ENCODE measurements around the gene THSD7B. TPM values are rescaled to one million over a fixed set of nuclear protein-coding genes. Genes with fewer than 3 reads are reported as not detected.
"Not testable (repeated sequence)": the region's sequence is repeated elsewhere in the genome, so short reads cannot be mapped to it uniquely, and the experiment has no call there.

The THSD7B gene
- total and polyA plus RNA-seq, 3 experiments from 2014 or later: not detected

GRCh38 chr2:137675584-137676327, 910.4 kb downstream of the THSD7B start:
- H3K36me3 Mint-ChIP-seq: no peaks in the 10 kb centered on the region
- no peak overlapping the region for H3K27ac ChIP-seq (ENCODE audit: low read depth, low read length)
- H3K9me3 Mint-ChIP-seq: peaks cover 0 to 3% (median 0%) of the 10 kb centered on the region in 5 donors
- DNase-seq: no peak
- ChIA-PET CTCF (no interaction called here), POLR2A (no interaction called here)
- no peaks in the 10 kb centered on the region for H3K4me1 Mint-ChIP-seq
- H3K27me3 ChIP-seq (ENCODE audit: insufficient read depth, low read length, poor library complexity, severe bottlenecking): no peaks in the 10 kb centered on the region
- H3K4me1 ChIP-seq (ENCODE audit: insufficient read depth, low read length): no peaks in the 10 kb centered on the region
- no peaks in the 10 kb centered on the region for H3K36me3 ChIP-seq (ENCODE audit: insufficient read depth, low read length)
- H3K9me3 ChIP-seq (ENCODE audit: low read length): no peaks in the 10 kb centered on the region
- no peak overlapping the region for H3K4me3 ChIP-seq (ENCODE audit: low read length)
- H3K4me3 Mint-ChIP-seq: no peak overlapping the region
- no peak overlapping the region for H3K27ac Mint-ChIP-seq
- H3K27me3 Mint-ChIP-seq: peaks cover 0 to 2% of the 10 kb centered on the region in 2 donors

- H3K4me3 Mint-ChIP-seq: no peak overlapping the region
- H3K4me3 ChIP-seq (ENCODE audit: low read length): no peak overlapping the region
- H3K4me1 Mint-ChIP-seq: no peaks in the 10 kb centered on the region
- ChIA-PET POLR2A (no interaction called here), CTCF (no interaction called here)
- H3K27me3 Mint-ChIP-seq: peaks cover 0 to 2% of the 10 kb centered on the region in 2 donors
- no peaks in the 10 kb centered on the region for H3K36me3 ChIP-seq (ENCODE audit: insufficient read depth, low read length)
- no peak for DNase-seq
- H3K4me1 ChIP-seq (ENCODE audit: insufficient read depth, low read length): no peaks in the 10 kb centered on the region
- H3K27ac Mint-ChIP-seq: no peak overlapping the region
- H3K36me3 Mint-ChIP-seq: no peaks in the 10 kb centered on the region
- H3K27ac ChIP-seq (ENCODE audit: low read depth, low read length): no peak overlapping the region
- no peaks in the 10 kb centered on the region for H3K27me3 ChIP-seq (ENCODE audit: insufficient read depth, low read length, poor library complexity, severe bottlenecking)
- H3K9me3 ChIP-seq (ENCODE audit: low read length): no peaks in the 10 kb centered on the region
- H3K9me3 Mint-ChIP-seq: peaks cover 0 to 3% (median 0%) of the 10 kb centered on the region in 5 donors
These were observed 911.0 kb downstream of the THSD7B start for GRCh38 chr2:137676346-137676745.

GRCh38 chr2:137677466-137677865, 912.1 kb downstream of the THSD7B start:
- H3K36me3 ChIP-seq (ENCODE audit: insufficient read depth, low read length): no peaks in the 10 kb centered on the region
- H3K4me3 ChIP-seq (ENCODE audit: low read length): no peak overlapping the region
- peaks cover 0 to 3% (median 0%) of the 10 kb centered on the region in 5 donors for H3K9me3 Mint-ChIP-seq
- no peaks in the 10 kb centered on the region for H3K4me1 ChIP-seq (ENCODE audit: insufficient read depth, low read length)
- peaks cover 0 to 2% of the 10 kb centered on the region in 2 donors for H3K27me3 Mint-ChIP-seq
- H3K27ac Mint-ChIP-seq: no peak overlapping the region
- DNase-seq: no peak
- no peaks in the 10 kb centered on the region for H3K36me3 Mint-ChIP-seq
- CTCF ChIA-PET: no interaction called here
- no peaks in the 10 kb centered on the region for H3K9me3 ChIP-seq (ENCODE audit: low read length)
- H3K4me1 Mint-ChIP-seq: no peaks in the 10 kb centered on the region
- H3K27me3 ChIP-seq (ENCODE audit: insufficient read depth, low read length, poor library complexity, severe bottlenecking): no peaks in the 10 kb centered on the region
- H3K27ac ChIP-seq (ENCODE audit: low read depth, low read length): no peak overlapping the region
- no peak overlapping the region for H3K4me3 Mint-ChIP-seq
- POLR2A ChIA-PET: no interaction called here

- H3K4me3 ChIP-seq (ENCODE audit: low read length): no peak overlapping the region
- no peak for DNase-seq
- H3K4me1 ChIP-seq (ENCODE audit: insufficient read depth, low read length): no peaks in the 10 kb centered on the region
- H3K36me3 ChIP-seq (ENCODE audit: insufficient read depth, low read length): no peaks in the 10 kb centered on the region
- POLR2A ChIA-PET: no interaction called here
- Mint-ChIP-seq H3K36me3 (no peaks in the 10 kb centered on the region), H3K4me1 (no peaks in the 10 kb centered on the region), H3K4me3 (no peak overlapping the region), H3K27ac (no peak overlapping the region), H3K27me3 (no peaks in the 10 kb centered on the region), H3K9me3 (peaks cover 0 to 4% (median 0%) of the 10 kb centered on the region in 5 donors)
- H3K27ac ChIP-seq (ENCODE audit: low read depth, low read length): no peak overlapping the region
- H3K27me3 ChIP-seq (ENCODE audit: insufficient read depth, low read length, poor library complexity, severe bottlenecking): no peaks in the 10 kb centered on the region
- no peaks in the 10 kb centered on the region for H3K9me3 ChIP-seq (ENCODE audit: low read length)
- CTCF ChIA-PET: no interaction called here
These were observed 924.2 kb downstream of the THSD7B start for GRCh38 chr2:137689549-137689948.

GRCh38 chr2:137693534-137693933, 928.2 kb downstream of the THSD7B start:
- Mint-ChIP-seq H3K27me3 (no peaks in the 10 kb centered on the region), H3K4me1 (no peaks in the 10 kb centered on the region), H3K4me3 (no peak overlapping the region), H3K9me3 (peaks cover 0 to 3% (median 0%) of the 10 kb centered on the region in 5 donors), H3K36me3 (no peaks in the 10 kb centered on the region), H3K27ac (no peak overlapping the region)
- CTCF ChIA-PET: no interaction called here
- no peak overlapping the region for H3K4me3 ChIP-seq (ENCODE audit: low read length)
- H3K36me3 ChIP-seq (ENCODE audit: insufficient read depth, low read length): no peaks in the 10 kb centered on the region
- H3K27ac ChIP-seq (ENCODE audit: low read depth, low read length): no peak overlapping the region
- H3K9me3 ChIP-seq (ENCODE audit: low read length): no peaks in the 10 kb centered on the region
- no peaks in the 10 kb centered on the region for H3K27me3 ChIP-seq (ENCODE audit: insufficient read depth, low read length, poor library complexity, severe bottlenecking)
- POLR2A ChIA-PET: no interaction called here
- H3K4me1 ChIP-seq (ENCODE audit: insufficient read depth, low read length): no peaks in the 10 kb centered on the region
- no peak for DNase-seq

- H3K27me3 Mint-ChIP-seq: no peaks in the 10 kb centered on the region
- no peaks in the 10 kb centered on the region for H3K4me1 Mint-ChIP-seq
- H3K9me3 Mint-ChIP-seq: peaks cover 0 to 3% (median 0%) of the 10 kb centered on the region in 5 donors
- H3K36me3 Mint-ChIP-seq: no peaks in the 10 kb centered on the region
- ChIA-PET POLR2A (no interaction called here), CTCF (no interaction called here)
- H3K27ac ChIP-seq (ENCODE audit: low read depth, low read length): no peak overlapping the region
- H3K4me3 ChIP-seq (ENCODE audit: low read length): no peak overlapping the region
- no peaks in the 10 kb centered on the region for H3K27me3 ChIP-seq (ENCODE audit: insufficient read depth, low read length, poor library complexity, severe bottlenecking)
- no peak overlapping the region for H3K27ac Mint-ChIP-seq
- no peaks in the 10 kb centered on the region for H3K4me1 ChIP-seq (ENCODE audit: insufficient read depth, low read length)
- no peak for DNase-seq
- no peaks in the 10 kb centered on the region for H3K9me3 ChIP-seq (ENCODE audit: low read length)
- H3K36me3 ChIP-seq (ENCODE audit: insufficient read depth, low read length): no peaks in the 10 kb centered on the region
- H3K4me3 Mint-ChIP-seq: no peak overlapping the region
These were observed 931.6 kb downstream of the THSD7B start for GRCh38 chr2:137696916-137697315.

GRCh38 chr2:137700250-137700649, 934.9 kb downstream of the THSD7B start:
- POLR2A ChIA-PET; CTCF ChIA-PET; H3K4me1 ChIP-seq (ENCODE audit: insufficient read depth, low read length); DNase-seq; H3K27me3 ChIP-seq (ENCODE audit: insufficient read depth, low read length, poor library complexity, severe bottlenecking); H3K4me3 ChIP-seq (ENCODE audit: low read length); H3K9me3 ChIP-seq (ENCODE audit: low read length); H3K9me3 Mint-ChIP-seq; H3K36me3 ChIP-seq (ENCODE audit: insufficient read depth, low read length); H3K36me3 Mint-ChIP-seq; H3K4me3 Mint-ChIP-seq; H3K27ac Mint-ChIP-seq; H3K27me3 Mint-ChIP-seq; H3K27ac ChIP-seq (ENCODE audit: low read depth, low read length); H3K4me1 Mint-ChIP-seq: not testable (repeated sequence)

- H3K9me3 Mint-ChIP-seq: peaks cover 0 to 3% (median 0%) of the 10 kb centered on the region in 5 donors
These were observed 935.3 kb downstream of the THSD7B start for GRCh38 chr2:137700681-137701080.

More at GRCh38 chr2:137700681-137701080, 935.3 kb downstream of the THSD7B start:
- Mint-ChIP-seq H3K36me3 (no peaks in the 10 kb centered on the region), H3K4me1 (no peaks in the 10 kb centered on the region), H3K27me3 (no peaks in the 10 kb centered on the region), H3K4me3 (no peak overlapping the region), H3K27ac (no peak overlapping the region)
- H3K27me3 ChIP-seq (ENCODE audit: insufficient read depth, low read length, poor library complexity, severe bottlenecking): no peaks in the 10 kb centered on the region
- H3K4me3 ChIP-seq (ENCODE audit: low read length): no peak overlapping the region
- no peaks in the 10 kb centered on the region for H3K4me1 ChIP-seq (ENCODE audit: insufficient read depth, low read length)
- ChIA-PET CTCF (no interaction called here), POLR2A (no interaction called here)
- no peak for DNase-seq
- H3K9me3 ChIP-seq (ENCODE audit: low read length): no peaks in the 10 kb centered on the region
- H3K27ac ChIP-seq (ENCODE audit: low read depth, low read length): no peak overlapping the region
- no peaks in the 10 kb centered on the region for H3K36me3 ChIP-seq (ENCODE audit: insufficient read depth, low read length)
